HG02870 (cell line): ENCODE measurements around the gene TUBA3D.
"Not testable (repeated sequence)": the region's sequence is repeated elsewhere in the genome, so short reads cannot be mapped to it uniquely, and the experiment has no call there.

Experiments used
- ATAC-seq: cut with Tn5 transposase; IDR thresholded peaks from one replicate; pipeline ENCODE4 v1.9.1; 2021; ENCODE audit warnings: mild to moderate bottlenecking, moderate library complexity; ENCODE audit not compliant: unreplicated experiment

Gene TUBA3D

DNA sequence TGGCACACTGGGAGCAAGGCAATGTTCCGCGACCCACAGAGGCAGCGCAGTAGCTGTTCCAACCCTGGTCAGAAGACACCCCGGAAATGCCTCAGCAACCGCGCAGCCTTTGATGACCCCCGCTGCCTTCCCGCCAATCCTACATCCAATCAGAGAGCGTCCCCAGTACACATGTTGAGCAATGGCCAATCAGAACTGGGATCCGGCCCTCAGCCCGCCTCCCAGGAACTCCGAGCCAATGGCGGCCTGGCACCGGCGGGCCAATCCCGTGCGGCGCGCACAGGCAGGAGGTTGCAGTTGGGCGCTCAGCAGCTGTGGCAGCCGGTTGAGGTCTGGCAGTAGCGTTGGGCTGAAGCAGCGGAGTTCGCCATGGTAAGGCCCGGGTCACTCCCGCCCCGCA, at the start of gene TUBA3D:
Gene TUBA3D (plus strand): TSS at position 289 of the 400 bp plus-strand sequence. CDS start 81 bp downstream, at position 370.
- ATAC-seq, result no peak

DNA sequence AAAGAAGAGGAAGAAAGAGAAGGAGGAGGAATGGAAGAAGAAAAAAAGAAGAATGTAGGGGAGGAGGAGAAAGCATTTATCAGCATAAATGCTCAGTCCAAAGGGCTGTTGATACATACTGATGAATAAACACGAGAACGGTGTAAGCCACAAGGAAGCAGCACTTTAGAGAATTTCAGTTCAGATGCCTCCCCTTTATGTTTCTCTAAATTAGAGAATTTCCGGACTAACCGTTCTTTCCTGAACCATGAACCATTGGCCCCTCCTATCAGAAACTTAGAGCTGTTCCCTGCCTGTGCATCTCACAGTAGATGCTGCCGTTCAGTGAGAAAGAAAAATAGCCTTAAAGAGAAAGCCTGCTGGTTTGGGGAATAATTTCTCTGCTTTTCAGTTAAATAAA, 49.2 kb upstream of the TUBA3D start:
- ATAC-seq, result peak; percentile 90

DNA sequence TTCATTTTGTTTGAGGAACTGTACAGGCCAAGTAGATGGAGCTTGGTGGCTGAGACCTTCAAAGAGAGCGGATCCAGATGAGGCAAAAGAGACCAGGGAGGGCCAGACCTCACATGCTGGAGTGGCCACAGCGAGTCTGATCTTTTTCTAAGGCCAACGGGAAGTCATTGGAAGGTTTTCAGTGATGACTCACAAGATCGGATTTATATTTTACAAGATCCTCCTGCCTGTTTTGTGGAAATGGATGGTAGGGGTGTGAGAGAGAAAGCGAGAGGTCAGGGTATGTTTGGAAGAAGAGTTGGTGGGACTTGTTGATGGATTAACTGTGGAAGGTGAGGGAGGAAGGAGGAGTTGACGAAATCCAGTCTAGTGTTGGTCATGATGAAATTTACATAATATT, 44.6 kb upstream of the TUBA3D start:
- no peak for ATAC-seq

DNA sequence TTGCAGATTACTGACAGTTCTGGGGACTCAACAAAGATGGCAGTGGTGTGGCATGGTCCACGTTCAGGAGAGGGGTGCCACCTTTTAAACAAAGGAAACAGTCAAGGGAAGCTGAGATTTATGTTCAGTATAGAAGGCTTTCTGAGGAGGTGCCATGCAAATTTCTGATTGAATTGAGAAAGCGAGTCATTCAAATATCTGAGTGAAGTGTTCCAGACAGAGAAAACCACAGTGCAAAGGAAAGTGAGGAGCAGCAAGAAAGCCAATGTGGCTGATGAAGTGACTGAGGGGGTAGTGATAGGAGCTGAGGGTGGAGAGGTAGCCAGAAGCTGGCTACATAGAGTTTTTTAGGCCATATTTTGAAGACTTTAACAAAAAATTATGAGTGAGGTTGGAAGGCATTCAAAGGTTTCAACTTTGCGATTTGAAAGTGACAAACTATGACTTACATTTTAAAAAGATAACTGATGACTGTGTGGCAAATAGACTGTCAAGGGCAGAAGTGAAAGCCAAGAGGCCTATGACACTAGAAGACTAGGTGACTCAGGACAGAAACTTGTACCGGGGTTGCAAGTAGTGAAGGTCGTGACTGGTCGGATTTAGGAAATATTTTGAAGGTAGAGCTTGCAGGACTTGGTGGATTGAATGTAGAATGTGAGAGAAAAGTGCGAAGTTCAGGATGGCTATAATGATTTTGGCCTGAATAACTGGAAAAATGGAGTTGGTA, 35.0 kb upstream of the TUBA3D start:
- peak; percentile 97 for ATAC-seq

DNA sequence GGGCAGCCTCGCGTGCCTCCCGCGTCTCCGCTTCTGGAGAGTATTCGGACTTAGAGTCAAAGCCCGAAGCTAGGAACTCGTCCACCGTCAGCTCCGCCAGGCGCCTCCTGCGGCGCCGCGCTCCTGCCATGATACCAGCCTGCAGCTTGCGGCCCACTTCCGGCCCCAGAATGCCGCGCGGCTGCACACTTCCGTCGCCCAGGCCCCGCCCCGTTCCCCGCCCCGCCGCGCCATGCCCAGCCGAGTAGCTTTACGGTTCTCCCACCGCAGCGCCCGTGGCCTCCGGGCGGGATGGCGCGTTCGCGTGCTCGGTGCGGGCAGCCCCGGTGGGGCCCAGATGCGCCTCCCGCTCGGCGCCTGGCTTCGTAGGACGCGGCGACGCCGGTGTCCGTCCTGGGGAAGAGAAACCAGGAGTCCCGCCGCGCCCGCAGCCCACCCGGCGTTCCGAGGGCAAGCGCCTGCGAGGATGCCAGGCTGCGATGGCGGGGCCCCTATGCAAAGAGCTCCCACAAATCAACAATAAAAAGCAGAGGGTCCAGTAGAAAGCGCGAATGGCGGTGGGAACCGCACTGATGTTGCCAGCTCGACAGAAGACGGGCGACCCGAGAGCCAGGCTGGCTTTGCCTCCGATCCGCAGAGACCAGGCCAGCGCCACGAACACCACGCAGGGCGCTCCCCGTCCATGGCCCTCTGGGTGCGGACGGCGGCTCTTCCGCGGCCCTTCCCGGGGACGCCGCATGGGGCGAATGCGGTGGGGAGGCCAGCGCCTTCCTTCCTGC, 31.0 kb upstream of the TUBA3D start:
- not testable (repeated sequence) for ATAC-seq

DNA sequence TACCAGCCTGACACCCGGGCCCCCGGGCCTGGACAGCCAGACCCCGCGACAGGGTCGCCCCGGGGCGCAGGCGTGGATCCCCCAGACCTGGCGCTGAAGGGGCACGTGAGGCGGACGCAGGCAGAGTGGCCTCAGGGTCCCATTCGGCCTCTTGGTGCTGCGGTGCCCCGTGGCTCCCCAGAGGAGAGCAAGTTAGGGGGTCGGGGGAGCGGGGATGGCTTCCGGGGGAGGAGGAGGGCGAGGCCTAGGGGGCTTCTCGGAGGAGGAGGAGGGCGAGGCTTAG, 30.5 kb upstream of the TUBA3D start:
- not testable (repeated sequence) for ATAC-seq

DNA sequence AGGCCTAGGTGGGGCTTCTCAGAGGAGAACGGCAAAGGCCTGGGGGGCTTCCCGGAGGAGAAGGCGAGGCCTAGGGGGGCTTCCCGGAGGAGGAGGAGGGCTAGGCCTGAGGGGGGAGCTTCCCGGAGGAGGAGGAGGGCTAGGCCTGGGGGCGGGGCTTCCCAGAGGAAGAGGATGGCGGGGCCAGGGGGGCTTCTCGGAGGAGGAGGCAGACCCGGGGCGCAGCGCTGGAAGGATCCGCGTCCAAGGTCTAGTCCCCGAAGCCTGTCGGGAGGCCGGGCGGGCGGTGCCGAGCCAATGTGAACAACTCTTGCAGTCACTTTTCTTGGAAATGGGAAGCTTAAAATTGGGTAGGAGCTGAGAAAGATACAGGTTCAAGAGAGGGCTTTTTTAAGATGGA, 30.0 kb upstream of the TUBA3D start:
- ATAC-seq, result no peak

DNA sequence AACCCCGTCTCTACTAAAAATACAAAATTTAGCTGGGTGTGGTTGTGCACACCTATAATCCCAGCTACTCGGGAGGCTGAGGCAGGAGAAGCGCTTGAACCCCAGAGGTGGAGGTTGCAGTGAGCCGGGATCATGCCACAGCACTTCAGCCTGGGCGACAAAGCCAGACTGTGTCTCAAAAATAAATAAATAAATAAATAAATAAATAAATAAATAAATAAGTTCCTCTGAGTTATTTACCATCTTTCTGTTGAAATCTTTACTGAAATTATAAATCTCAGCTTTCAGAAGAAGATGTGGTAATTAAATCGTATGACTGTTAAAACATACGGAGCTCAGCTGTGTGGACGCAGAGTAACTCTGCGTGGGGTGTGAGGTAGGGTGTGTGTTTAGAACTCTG, 27.9 kb upstream of the TUBA3D start:
- not testable (repeated sequence) for ATAC-seq

DNA sequence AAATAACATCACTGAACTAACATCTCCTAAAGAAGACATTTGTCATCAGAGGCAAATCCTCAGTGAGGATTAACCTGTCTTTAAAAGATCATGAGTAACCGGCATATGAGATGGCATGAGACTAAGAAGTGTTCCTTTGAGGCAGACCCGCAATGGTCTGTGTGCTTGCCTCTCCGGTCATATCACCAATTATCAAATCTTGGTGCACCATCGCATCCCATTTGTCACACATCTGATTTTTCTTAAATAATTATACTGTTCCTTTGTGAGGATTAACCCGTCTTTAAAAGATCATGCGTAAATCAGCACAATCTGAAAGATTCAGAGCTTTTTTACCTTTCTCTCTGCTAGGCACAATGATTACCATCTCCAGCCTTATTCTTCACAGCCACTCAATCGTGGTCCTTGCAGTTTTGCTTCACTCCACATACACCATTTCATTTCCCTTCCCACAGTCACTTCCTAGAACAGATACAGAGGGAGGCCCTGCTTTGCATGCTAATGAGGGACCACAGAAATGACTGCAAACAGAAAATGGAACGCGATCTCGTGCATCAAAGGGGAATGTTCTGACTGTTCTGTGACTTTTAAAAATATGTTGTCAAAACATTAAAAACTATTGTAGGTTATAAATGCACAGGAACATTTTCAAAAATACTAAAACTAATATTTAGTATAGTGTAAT, 24.5 kb upstream of the TUBA3D start:
- peak; percentile 97 for ATAC-seq

DNA sequence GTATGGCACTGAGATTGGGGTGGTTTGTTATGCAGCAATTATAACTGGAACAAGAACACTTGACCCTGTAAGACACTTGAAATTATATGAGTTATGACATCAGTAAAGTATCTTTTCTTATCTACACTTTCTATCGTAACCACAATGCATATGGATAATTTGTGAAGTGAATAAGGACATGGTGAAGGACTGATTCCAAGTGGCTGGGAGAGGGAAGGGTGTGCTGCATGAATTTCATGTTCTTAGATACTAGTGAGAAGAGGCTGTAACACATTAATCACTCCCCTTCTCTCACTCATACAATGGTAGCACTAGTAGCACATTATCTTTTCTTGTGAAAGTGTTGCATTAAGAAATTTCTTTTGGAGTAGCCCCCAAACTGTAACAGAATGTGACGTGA, 21.0 kb upstream of the TUBA3D start:
- not testable (repeated sequence) for ATAC-seq

DNA sequence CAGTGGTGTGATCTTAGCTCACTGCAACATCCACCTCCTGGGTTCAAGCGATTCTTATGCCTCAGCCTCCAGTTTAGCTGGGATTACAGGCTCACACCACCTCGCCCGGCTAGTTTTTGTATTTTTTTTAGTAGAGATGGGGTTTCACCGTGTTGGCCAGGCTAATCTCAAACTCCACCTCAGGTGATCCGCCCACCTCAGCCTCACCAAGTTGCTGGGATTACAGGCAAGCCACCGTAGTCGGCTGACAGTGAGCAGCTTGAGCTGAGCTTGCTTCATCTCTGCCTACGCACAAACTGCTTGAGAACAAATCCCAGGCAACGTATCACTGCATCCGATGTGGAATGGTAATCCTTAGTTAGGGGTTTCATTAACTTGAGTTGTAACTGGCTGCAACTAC, 8.2 kb upstream of the TUBA3D start:
- not testable (repeated sequence) for ATAC-seq

DNA sequence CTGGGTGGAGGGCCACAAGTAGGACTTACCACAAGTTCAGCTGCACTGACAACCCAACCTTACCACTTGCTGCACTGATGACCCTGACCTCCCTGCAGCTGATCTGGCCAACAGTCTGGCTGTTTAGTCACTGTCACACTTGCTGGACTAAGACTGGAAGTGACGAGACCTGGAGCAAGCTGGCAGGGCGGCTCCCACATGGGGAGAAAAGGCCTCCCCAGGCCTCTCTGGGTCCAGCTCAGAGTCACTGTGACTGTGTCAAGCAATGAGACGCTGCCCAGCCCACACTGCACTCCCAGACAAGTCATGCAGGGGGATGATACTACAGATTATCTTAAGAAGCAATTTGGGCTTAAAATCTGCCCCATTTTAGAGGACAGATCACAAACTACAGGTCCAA, 5.0 kb upstream of the TUBA3D start:
- ATAC-seq, result not testable (repeated sequence)

DNA sequence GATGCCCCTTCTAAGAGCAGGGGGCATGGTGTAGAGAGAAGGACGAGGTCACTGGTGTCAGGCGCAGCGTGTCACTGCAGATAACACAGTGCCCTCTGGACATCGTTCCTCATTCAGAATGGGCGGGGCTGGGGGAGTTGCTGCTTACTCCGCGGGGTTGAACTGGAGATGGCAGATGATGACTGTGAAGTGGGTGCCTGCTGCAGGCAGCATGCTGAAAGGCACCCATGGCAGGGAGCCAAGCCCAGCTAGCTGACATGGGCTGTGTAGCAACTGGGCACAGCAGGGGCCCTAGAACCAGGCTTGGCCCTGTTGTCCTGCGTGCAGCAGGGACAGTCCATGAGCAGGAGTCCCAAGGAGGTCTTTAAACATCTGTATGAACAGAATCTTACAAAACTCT, 4.3 kb upstream of the TUBA3D start:
- ATAC-seq, result not testable (repeated sequence)

DNA sequence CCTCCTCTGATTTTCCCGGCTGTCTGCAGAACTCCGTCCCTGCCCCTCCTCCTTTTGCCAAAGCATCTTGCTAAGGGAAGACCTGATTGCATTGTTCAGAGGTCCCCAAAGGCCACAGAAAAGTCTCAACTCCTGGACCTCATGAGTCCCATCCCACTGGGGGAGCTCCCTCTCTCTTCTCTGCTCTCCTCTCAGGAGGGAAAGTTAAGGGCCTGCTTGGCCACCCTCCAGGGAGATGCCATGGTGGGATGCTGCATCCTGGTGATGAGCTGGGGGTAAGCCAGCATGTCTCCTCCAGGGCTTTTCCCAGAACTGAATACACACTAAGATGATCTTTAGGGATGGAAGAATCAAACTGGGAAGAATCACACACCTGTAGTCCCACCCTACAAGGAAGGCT, 2.7 kb upstream of the TUBA3D start:
- not testable (repeated sequence) for ATAC-seq

DNA sequence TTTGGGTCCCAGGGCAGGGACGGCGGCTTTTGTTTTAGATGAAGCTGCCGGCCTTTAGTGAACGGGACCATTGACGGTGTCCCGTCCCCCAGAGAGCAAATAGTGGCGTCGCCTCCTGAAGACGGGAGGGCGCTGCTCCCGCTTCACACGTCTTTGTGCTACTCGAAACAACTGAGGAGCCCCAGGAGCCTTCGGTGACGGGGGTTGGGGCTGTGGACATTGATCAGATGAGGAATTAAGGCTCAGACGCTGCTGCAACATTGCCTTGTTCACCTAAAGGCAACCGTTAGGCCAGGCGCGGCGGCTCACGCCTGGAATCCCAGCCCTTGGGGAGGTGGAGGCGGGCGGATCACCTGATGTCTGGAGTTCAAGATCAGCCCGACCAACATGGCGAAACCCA, 444 bp downstream of the TUBA3D start:
- not testable (repeated sequence) for ATAC-seq

DNA sequence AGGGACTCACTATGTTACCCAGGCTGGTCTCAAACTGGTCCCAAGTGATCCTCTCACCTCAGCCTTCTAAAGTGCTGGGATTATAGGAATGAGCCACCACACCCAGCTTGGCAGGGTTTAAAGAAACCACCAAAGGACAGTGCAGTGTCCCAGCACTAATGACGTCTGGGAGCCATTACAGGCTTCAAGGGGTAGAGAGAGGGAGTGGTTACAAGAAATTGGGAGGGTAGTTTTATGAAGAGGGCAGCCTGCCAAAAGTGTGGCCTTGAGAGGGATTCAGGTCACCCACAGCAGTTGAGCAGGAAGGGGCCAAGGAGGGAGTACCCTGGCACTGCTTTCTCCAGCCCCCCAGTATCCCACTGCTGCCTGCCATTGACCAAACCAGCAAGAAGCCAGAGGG, 1.3 kb downstream of the TUBA3D start:
- ATAC-seq, result not testable (repeated sequence)

DNA sequence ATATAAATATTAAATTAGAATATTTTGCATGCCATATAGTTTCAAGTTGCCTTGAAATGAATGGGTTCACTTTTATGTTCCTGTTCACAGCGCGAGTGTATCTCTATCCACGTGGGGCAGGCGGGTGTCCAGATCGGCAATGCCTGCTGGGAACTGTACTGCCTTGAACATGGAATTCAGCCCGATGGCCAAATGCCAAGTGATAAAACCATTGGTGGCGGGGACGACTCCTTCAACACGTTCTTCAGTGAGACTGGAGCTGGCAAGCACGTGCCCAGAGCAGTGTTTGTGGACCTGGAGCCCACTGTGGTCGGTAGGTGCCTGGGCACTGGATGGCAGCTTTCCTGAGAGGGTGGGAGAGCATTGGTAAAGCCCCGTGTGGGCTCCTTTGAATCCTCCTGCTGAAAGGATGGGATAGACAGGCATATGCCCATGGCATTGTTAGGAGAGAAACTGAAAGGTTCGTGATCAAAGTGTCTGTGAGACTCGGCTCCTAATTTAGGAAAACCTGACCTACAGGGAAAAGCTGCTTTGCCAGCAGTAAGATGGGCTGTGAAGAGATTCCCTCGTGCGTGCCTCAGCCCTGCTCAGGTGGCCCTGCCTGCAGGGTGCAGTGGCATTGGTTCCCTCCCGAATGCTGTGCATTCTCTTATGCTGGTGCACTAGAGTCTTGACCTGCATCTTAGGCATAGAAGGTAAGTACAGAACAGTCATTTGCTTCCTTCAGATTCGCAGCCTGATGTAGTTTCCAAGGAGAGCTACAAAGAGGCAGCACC, 2.3 kb downstream of the TUBA3D start:
- not testable (repeated sequence) for ATAC-seq

DNA sequence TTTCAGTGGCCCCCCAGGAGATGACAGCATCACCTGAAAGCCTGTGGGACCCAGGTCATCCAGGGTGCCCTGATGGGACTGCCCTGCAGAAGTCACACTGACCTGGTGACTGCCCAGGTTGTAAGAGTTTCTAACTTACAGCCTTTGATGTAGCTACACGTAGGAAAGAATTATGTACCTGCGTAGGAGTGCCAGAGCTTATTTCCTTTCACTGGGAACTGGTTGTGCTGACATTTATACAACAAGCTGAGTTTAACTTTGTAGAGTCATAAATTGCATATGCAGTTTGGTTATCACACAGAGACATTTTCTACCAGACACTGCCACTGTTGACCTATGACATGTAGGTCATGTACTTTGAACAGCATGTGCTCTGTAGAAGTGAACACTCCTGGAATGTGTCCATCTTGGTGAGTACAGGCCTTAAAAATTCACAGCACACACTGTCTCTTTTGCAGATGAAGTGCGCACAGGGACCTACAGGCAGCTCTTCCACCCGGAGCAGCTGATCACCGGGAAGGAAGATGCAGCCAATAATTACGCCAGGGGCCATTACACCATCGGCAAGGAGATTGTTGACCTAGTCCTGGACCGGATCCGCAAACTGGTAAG, 3.0 kb downstream of the TUBA3D start:
- not testable (repeated sequence) for ATAC-seq

DNA sequence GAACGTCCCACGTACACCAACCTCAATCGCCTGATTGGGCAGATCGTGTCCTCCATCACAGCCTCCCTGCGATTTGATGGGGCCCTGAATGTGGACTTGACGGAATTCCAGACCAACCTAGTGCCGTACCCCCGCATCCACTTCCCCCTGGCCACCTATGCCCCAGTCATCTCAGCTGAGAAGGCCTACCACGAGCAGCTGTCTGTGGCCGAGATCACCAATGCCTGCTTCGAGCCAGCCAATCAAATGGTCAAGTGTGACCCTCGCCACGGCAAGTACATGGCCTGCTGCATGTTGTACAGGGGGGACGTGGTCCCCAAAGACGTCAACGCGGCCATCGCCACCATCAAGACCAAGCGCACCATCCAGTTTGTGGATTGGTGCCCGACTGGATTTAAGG, 4.4 kb downstream of the TUBA3D start:
- ATAC-seq, result not testable (repeated sequence)

DNA sequence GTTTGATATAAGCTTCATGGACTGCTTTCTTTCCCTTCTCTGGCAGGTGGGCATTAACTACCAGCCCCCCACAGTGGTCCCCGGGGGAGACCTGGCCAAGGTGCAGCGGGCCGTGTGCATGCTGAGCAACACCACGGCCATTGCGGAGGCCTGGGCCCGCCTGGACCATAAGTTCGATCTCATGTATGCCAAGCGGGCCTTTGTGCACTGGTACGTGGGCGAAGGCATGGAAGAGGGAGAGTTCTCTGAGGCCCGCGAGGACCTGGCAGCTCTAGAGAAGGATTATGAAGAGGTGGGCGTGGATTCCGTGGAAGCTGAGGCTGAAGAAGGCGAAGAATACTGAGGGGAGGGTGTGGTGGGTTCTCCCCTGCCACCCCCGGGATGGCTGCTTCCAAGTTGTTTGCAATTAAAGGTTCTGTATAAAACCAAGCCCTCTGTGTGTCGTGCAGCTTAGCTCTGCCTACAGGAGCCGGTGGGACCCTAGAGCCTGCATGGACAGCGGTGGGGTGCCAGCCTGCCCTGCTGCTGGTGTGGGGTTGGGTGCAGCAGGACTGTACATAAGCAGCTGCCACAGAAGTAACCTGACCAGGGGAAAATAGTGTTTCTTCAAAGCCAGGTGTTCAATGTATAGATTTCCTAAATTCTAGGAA, 6.7 kb downstream of the TUBA3D start:
- not testable (repeated sequence) for ATAC-seq
